ENCODE measurements around the gene ABCA7. TPM values are rescaled to one million over a fixed set of nuclear protein-coding genes. Genes with fewer than 3 reads are reported as not detected.

The ABCA7 gene
- total and polyA plus RNA-seq, 2 of the 13 experiments (the other 11 are each of a cell fraction or from before 2014, with no cell fraction given): 4.4 to 32.4 TPM

GRCh38 chr19:1050989-1051788, 11.3 kb downstream of the ABCA7 start (continued):
- TF ChIP-seq ZNF614 (CRISPR knock-in tag; IDR thresholded peaks at IDR 0.05; ENCODE audit: borderline replicate concordance) (peak; percentile 44; the same call in 1 of the 2 replicates), ZNF121 (CRISPR knock-in tag; IDR thresholded peaks at IDR 0.05) (no peak), SOX6 (IDR thresholded peaks at IDR 0.05) (no peak), SOX6 (CRISPR knock-in tag; IDR thresholded peaks at IDR 0.05) (no peak; the same call in 1 of the 2 replicates), FOXC1 (CRISPR knock-in tag; IDR thresholded peaks at IDR 0.05; ENCODE audit: borderline replicate concordance) (peak; percentile 50; the same call in 1 of the 2 replicates), ZNF562 (CRISPR knock-in tag; IDR thresholded peaks at IDR 0.05; ENCODE audit: borderline replicate concordance) (no peak), ZNF143 (CRISPR knock-in tag; IDR thresholded peaks at IDR 0.05) (0 out of 2 replicates have a peak, but pooled peaks have one; percentile 38), ZNF768 (CRISPR knock-in tag; IDR thresholded peaks at IDR 0.05) (peak; percentile 95), MYC (CRISPR knock-in tag; IDR thresholded peaks at IDR 0.05; ENCODE audit: borderline replicate concordance) (peak; percentile 97), ZC3H4 (CRISPR knock-in tag; IDR thresholded peaks at IDR 0.05; ENCODE audit: borderline replicate concordance) (no peak), ZNF512B (CRISPR knock-in tag; IDR thresholded peaks at IDR 0.05; ENCODE audit: borderline replicate concordance) (no peak), ZNF317 (CRISPR knock-in tag; IDR thresholded peaks at IDR 0.05) (peak; percentile 66; the same call in 1 of the 2 replicates), TMF1 (CRISPR knock-in tag; IDR thresholded peaks at IDR 0.05; ENCODE audit: low read depth) (peak; percentile 88), HCFC1 (IDR thresholded peaks at IDR 0.05; ENCODE audit: low read depth, low read length) (no peak), ZNF550 (CRISPR knock-in tag; IDR thresholded peaks at IDR 0.05; ENCODE audit: borderline replicate concordance) (0 out of 2 replicates have a peak, but pooled peaks have one; percentile 46), KMT2B (CRISPR knock-in tag; IDR thresholded peaks at IDR 0.05) (no peak), ARNT (IDR thresholded peaks at IDR 0.05) (no peak), NFIC (IDR thresholded peaks at IDR 0.05; ENCODE audit: low read length) (no peak), FLYWCH1 (CRISPR knock-in tag; IDR thresholded peaks at IDR 0.05) (no peak), ZNF746 (CRISPR knock-in tag; IDR thresholded peaks at IDR 0.05) (no peak; the same call in 1 of the 2 replicates), FOSL1 (CRISPR knock-in tag; IDR thresholded peaks at IDR 0.05; ENCODE audit: borderline replicate concordance) (no peak)
- TF ChIP-seq, protein P1, sequence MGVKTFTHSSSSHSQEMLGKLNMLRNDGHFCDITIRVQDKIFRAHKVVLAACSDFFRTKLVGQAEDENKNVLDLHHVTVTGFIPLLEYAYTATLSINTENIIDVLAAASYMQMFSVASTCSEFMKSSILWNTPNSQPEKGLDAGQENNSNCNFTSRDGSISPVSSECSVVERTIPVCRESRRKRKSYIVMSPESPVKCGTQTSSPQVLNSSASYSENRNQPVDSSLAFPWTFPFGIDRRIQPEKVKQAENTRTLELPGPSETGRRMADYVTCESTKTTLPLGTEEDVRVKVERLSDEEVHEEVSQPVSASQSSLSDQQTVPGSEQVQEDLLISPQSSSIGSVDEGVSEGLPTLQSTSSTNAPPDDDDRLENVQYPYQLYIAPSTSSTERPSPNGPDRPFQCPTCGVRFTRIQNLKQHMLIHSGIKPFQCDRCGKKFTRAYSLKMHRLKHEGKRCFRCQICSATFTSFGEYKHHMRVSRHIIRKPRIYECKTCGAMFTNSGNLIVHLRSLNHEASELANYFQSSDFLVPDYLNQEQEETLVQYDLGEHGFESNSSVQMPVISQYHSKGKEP (CRISPR knock-in tag; IDR thresholded peaks at IDR 0.05): no peak
- TF ChIP-seq, protein P2, sequence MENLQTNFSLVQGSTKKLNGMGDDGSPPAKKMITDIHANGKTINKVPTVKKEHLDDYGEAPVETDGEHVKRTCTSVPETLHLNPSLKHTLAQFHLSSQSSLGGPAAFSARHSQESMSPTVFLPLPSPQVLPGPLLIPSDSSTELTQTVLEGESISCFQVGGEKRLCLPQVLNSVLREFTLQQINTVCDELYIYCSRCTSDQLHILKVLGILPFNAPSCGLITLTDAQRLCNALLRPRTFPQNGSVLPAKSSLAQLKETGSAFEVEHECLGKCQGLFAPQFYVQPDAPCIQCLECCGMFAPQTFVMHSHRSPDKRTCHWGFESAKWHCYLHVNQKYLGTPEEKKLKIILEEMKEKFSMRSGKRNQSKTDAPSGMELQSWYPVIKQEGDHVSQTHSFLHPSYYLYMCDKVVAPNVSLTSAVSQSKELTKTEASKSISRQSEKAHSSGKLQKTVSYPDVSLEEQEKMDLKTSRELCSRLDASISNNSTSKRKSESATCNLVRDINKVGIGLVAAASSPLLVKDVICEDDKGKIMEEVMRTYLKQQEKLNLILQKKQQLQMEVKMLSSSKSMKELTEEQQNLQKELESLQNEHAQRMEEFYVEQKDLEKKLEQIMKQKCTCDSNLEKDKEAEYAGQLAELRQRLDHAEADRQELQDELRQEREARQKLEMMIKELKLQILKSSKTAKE (CRISPR knock-in tag; IDR thresholded peaks at IDR 0.05; ENCODE audit: borderline replicate concordance): peak; percentile 75
- TF ChIP-seq, protein P3, sequence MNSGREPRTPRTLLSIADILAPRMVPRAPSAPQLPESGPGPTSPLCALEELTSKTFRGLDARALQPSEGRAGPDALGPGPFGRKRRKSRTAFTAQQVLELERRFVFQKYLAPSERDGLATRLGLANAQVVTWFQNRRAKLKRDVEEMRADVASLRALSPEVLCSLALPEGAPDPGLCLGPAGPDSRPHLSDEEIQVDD (CRISPR knock-in tag; IDR thresholded peaks at IDR 0.05; ENCODE audit: borderline replicate concordance): peak; percentile 90; the same call in 1 of the 2 replicates

Data from HepG2 (cell line).